Effector memory CD4-positive, alpha-beta T cell (primary cell): ENCODE results near the gene HAUS2.

Experiments
- DNase-seq, 3 donors: peaks; one replicate each; pipeline ENCODE4 v3.0.0-alpha.2; 2020
- H3K27ac ChIP-seq: 2 replicates; pipeline ENCODE4 v1.7.0; 2013; ENCODE audit warnings: mild to moderate bottlenecking, low read length, moderate library complexity; ENCODE audit not compliant: insufficient read depth, poor library complexity, severe bottlenecking
- H3K27me3 ChIP-seq: replicated peaks from 2 replicates; pipeline ENCODE4 v1.7.0; 2013; ENCODE audit warnings: mild to moderate bottlenecking, low read length; ENCODE audit not compliant: insufficient read depth, control insufficient read depth, poor library complexity, severe bottlenecking
- H3K36me3 ChIP-seq: 2 replicates; pipeline ENCODE4 v1.7.0; 2013; ENCODE audit warnings: mild to moderate bottlenecking, low read length, moderate library complexity; ENCODE audit not compliant: control insufficient read depth, insufficient read depth
- H3K4me1 ChIP-seq: 2 replicates; pipeline ENCODE4 v1.7.0; 2013; ENCODE audit warnings: low read length, mild to moderate bottlenecking; ENCODE audit not compliant: control insufficient read depth, insufficient read depth, poor library complexity, severe bottlenecking
- H3K4me3 ChIP-seq: 2 replicates; pipeline ENCODE4 v1.7.0; 2013; ENCODE audit warnings: low read length, low read depth, mild to moderate bottlenecking; ENCODE audit not compliant: insufficient read depth, poor library complexity, severe bottlenecking
- H3K9me3 ChIP-seq: 2 replicates; pipeline ENCODE4 v1.7.0; 2013; ENCODE audit warnings: mild to moderate bottlenecking, low read length, moderate library complexity; ENCODE audit not compliant: control insufficient read depth
- total RNA-seq, 3 donors: gene quantifications; one replicate each; lab custom pipeline; 2026; lab: John Stamatoyannopoulos, UW

Gene HAUS2
- 20.5 to 39.9 (median 32.1) reads per million in 3 donors for total RNA-seq

GRCh38 chr15:42548249-42549031 lies at the start of gene HAUS2, which contains the start of gene LRRC57:
HAUS2 (plus strand) TSS chr15:42548838; CDS start chr15:42548873, 35 bp downstream.
LRRC57 (minus strand) TSS chr15:42548793; CDS start chr15:42548434, 359 bp downstream.
- DNase-seq = peak; percentile 72 to 84 (median 77)
- Histone ChIP-seq H3K4me3 (peak within 1 kb of the TSS; percentile 94), H3K9me3 (no peaks in the 10 kb centered on the region), H3K4me1 (peaks cover 11% of the 10 kb centered on the region), H3K27ac (peak within 1 kb of the TSS; percentile 91), H3K36me3 (peaks cover 16% of the 10 kb centered on the region), H3K27me3 (no peaks in the 10 kb centered on the region)

- H3K4me1 ChIP-seq = peaks cover 5% of the 10 kb centered on the region
- H3K9me3 ChIP-seq = no peaks in the 10 kb centered on the region
- DNase-seq = no peak
- H3K4me3 ChIP-seq = no peak overlapping the region
- no peaks in the 10 kb centered on the region for H3K36me3 ChIP-seq
- H3K27ac ChIP-seq = no peak overlapping the region
- H3K27me3 ChIP-seq = no peaks in the 10 kb centered on the region
These were observed 48.6 kb upstream of the HAUS2 start for GRCh38 chr15:42499858-42500609.

- Histone ChIP-seq H3K4me3 (no peak overlapping the region), H3K36me3 (no peaks in the 10 kb centered on the region), H3K27ac (no peak overlapping the region), H3K9me3 (no peaks in the 10 kb centered on the region), H3K27me3 (no peaks in the 10 kb centered on the region), H3K4me1 (no peaks in the 10 kb centered on the region)
- DNase-seq = no peak
These were observed 46.2 kb upstream of the HAUS2 start for GRCh38 chr15:42502477-42502876.

GRCh38 chr15:42503825-42504224 lies 44.8 kb upstream of the HAUS2 start:
- no peak overlapping the region for H3K4me3 ChIP-seq
- no peak overlapping the region for H3K27ac ChIP-seq
- no peak for DNase-seq
- H3K9me3 ChIP-seq = no peaks in the 10 kb centered on the region
- no peaks in the 10 kb centered on the region for H3K36me3 ChIP-seq
- H3K4me1 ChIP-seq = no peaks in the 10 kb centered on the region
- no peaks in the 10 kb centered on the region for H3K27me3 ChIP-seq

GRCh38 chr15:42504631-42505030 lies 44.0 kb upstream of the HAUS2 start:
- no peak for DNase-seq
- no peaks in the 10 kb centered on the region for H3K4me1 ChIP-seq
- H3K27me3 ChIP-seq = no peaks in the 10 kb centered on the region
- no peaks in the 10 kb centered on the region for H3K9me3 ChIP-seq
- H3K27ac ChIP-seq = no peak overlapping the region
- H3K4me3 ChIP-seq = no peak overlapping the region
- no peaks in the 10 kb centered on the region for H3K36me3 ChIP-seq

- H3K36me3 ChIP-seq = no peaks in the 10 kb centered on the region
- no peaks in the 10 kb centered on the region for H3K9me3 ChIP-seq
- no peaks in the 10 kb centered on the region for H3K4me1 ChIP-seq
- H3K27ac ChIP-seq = no peak overlapping the region
- DNase-seq = no peak
- no peaks in the 10 kb centered on the region for H3K27me3 ChIP-seq
- H3K4me3 ChIP-seq = no peak overlapping the region
These were observed 41.1 kb upstream of the HAUS2 start for GRCh38 chr15:42507514-42507913.

GRCh38 chr15:42508263-42508690 lies 40.4 kb upstream of the HAUS2 start:
- Histone ChIP-seq H3K36me3 (peaks cover 1% of the 10 kb centered on the region), H3K9me3 (no peaks in the 10 kb centered on the region), H3K27me3 (no peaks in the 10 kb centered on the region), H3K4me3 (no peak overlapping the region), H3K4me1 (no peaks in the 10 kb centered on the region), H3K27ac (no peak overlapping the region)
- no peak for DNase-seq

- Histone ChIP-seq H3K36me3 (peaks cover 18% of the 10 kb centered on the region), H3K4me3 (no peak overlapping the region), H3K27ac (no peak overlapping the region), H3K9me3 (no peaks in the 10 kb centered on the region), H3K4me1 (no peaks in the 10 kb centered on the region), H3K27me3 (no peaks in the 10 kb centered on the region)
- DNase-seq = no peak
These were observed 38.2 kb upstream of the HAUS2 start for GRCh38 chr15:42510258-42511006.

- H3K4me1 ChIP-seq = no peaks in the 10 kb centered on the region
- no peak overlapping the region for H3K27ac ChIP-seq
- no peaks in the 10 kb centered on the region for H3K27me3 ChIP-seq
- H3K4me3 ChIP-seq = no peak overlapping the region
- no peak for DNase-seq
- H3K36me3 ChIP-seq = peaks cover 18% of the 10 kb centered on the region
- no peaks in the 10 kb centered on the region for H3K9me3 ChIP-seq
These were observed 37.6 kb upstream of the HAUS2 start for GRCh38 chr15:42511007-42511391.
